Neural cell (in vitro differentiated cells): ENCODE data around the gene SLC16A4. TPM values are rescaled to one million over a fixed set of nuclear protein-coding genes. Genes with fewer than 3 reads are reported as not detected.

Source experiments
- H2AFZ ChIP-seq: fragments of 200-600, 300-800 bp; sonication (generic), shearing (Covaris generic); 2 replicates; pipeline ENCODE4 v1.6.0; 2014; ENCODE audit warnings: low read depth, mild to moderate bottlenecking, antibody characterized with exemption, low read length, moderate library complexity
- H3F3A ChIP-seq: fragments of 200-600 bp; shearing (Covaris generic); 2 replicates; pipeline ENCODE4 v1.6.1; 2016; ENCODE audit warnings: mild to moderate bottlenecking, moderate library complexity, mixed read lengths, antibody characterized with exemption, low read length; ENCODE audit not compliant: insufficient read depth, poor library complexity, severe bottlenecking
- H3K27ac ChIP-seq: fragments of 200-600, 300-800 bp; sonication (generic), shearing (Covaris generic); 2 replicates; pipeline ENCODE4 v1.5.1; 2014; ENCODE audit warnings: mild to moderate bottlenecking, low read length, moderate library complexity
- H3K27me3 ChIP-seq: fragments of 300-800, 200-600 bp; sonication (generic), shearing (Covaris generic); 2 replicates; pipeline ENCODE4 v1.6.0; 2014; ENCODE audit warnings: mild to moderate bottlenecking, low read depth, low read length, moderate library complexity; ENCODE audit not compliant: insufficient read depth
- H3K36me3 ChIP-seq: fragments of 300-800, 200-600 bp; sonication (generic), shearing (Covaris generic); 2 replicates; pipeline ENCODE4 v1.5.1; 2014; ENCODE audit warnings: mild to moderate bottlenecking, antibody characterized with exemption, low read length, moderate library complexity; ENCODE audit not compliant: insufficient read depth
- H3K4me2 ChIP-seq: fragments of 300-800, 200-600 bp; sonication (generic), shearing (Covaris generic); 2 replicates; pipeline ENCODE4 v1.6.0; 2014; ENCODE audit warnings: mild to moderate bottlenecking, low read length
- H3K4me3 ChIP-seq: fragments of 300-800, 200-600 bp; sonication (generic), shearing (Covaris generic); 2 replicates; pipeline ENCODE4 v1.5.1; 2014; ENCODE audit warnings: mild to moderate bottlenecking, low read length, moderate library complexity
- H3K79me2 ChIP-seq: fragments of 200-600 bp; shearing (Covaris generic); replicated peaks from 2 replicates; pipeline ENCODE4 v1.6.0; 2014; ENCODE audit warnings: mild to moderate bottlenecking, low read length, moderate library complexity; ENCODE audit not compliant: insufficient read depth
- H3K9ac ChIP-seq: fragments of 300-800, 200-600 bp; sonication (generic), shearing (Covaris generic); 2 replicates; pipeline ENCODE4 v1.6.1; 2016; ENCODE audit warnings: mild to moderate bottlenecking, low read length, mixed read lengths
- H3K9me2 ChIP-seq: fragments of 200-600 bp; shearing (Covaris generic); 2 replicates; pipeline ENCODE4 v1.6.1; 2016; ENCODE audit warnings: mild to moderate bottlenecking, low read length, mixed read lengths; ENCODE audit not compliant: insufficient read depth
- H3K9me3 ChIP-seq: fragments of 200-600, 300-800 bp; sonication (generic), shearing (Covaris generic); 2 replicates; pipeline ENCODE4 v1.6.1; 2016; ENCODE audit warnings: mild to moderate bottlenecking, mixed run types, low read length, moderate library complexity, mixed read lengths
- H4K20me1 ChIP-seq: fragments of 200-600 bp; shearing (Covaris generic); 2 replicates; pipeline ENCODE4 v1.6.1; 2016; ENCODE audit warnings: mild to moderate bottlenecking, mixed run types; ENCODE audit not compliant: insufficient read depth
- EP300 ChIP-seq: fragments of 450-650 bp; conservative IDR thresholded peaks from 2 replicates; pipeline ENCODE4 v1.6.1; 2014; ENCODE audit warnings: antibody characterized with exemption, mild to moderate bottlenecking, moderate library complexity; ENCODE audit not compliant: poor library complexity, severe bottlenecking
- EZH2 ChIP-seq: fragments of 200-600, 300-800 bp; shearing (Covaris generic), sonication (generic); IDR thresholded peaks from 2 replicates; pipeline ENCODE4 v1.6.1; 2014; ENCODE audit warnings: antibody characterized with exemption, low read length, borderline replicate concordance, mild to moderate bottlenecking; ENCODE audit not compliant: insufficient read depth, poor library complexity, severe bottlenecking
- MXI1 ChIP-seq: fragments of 450-650 bp; conservative IDR thresholded peaks from 2 replicates; pipeline ENCODE4 v1.6.1; 2014; ENCODE audit warnings: antibody characterized with exemption, mild to moderate bottlenecking; ENCODE audit not compliant: poor library complexity, severe bottlenecking
- POLR2AphosphoS5 ChIP-seq: IDR thresholded peaks from 2 replicates; pipeline ENCODE4 v1.6.1; 2012
- RAD21 ChIP-seq: fragments of 450-650 bp; conservative IDR thresholded peaks from 2 replicates; pipeline ENCODE4 v1.6.1; 2014; ENCODE audit warnings: antibody characterized with exemption, mild to moderate bottlenecking, moderate library complexity
- SMC3 ChIP-seq: fragments of 450-650 bp; conservative IDR thresholded peaks from 2 replicates; pipeline ENCODE4 v1.6.1; 2014; ENCODE audit warnings: antibody characterized with exemption, mild to moderate bottlenecking, moderate library complexity; ENCODE audit not compliant: poor library complexity
- TAF1 ChIP-seq: IDR thresholded peaks from 2 replicates; pipeline ENCODE4 v1.6.1; 2012; ENCODE audit warnings: low read depth
- polyA plus RNA-seq: library from polyadenylated mRNA; depleted of rRNA; stranded (reverse); fragments of >200 nt; gene quantifications from 2 replicates; pipeline ENCODE4 v1.2.3, GENCODE V29; 2014
- TF ChIP-seq, protein P1 (sequence below): fragments of 450-650 bp; IDR thresholded peaks from 2 replicates; pipeline ENCODE4 v1.5.1; 2014; ENCODE audit warnings: antibody characterized with exemption, mild to moderate bottlenecking, moderate library complexity; ENCODE audit not compliant: poor library complexity, severe bottlenecking
- TF ChIP-seq, protein P2 (sequence below): IDR thresholded peaks from 2 replicates; pipeline ENCODE4 v1.6.1; 2012; ENCODE audit warnings: borderline replicate concordance

Gene SLC16A4
- polyA plus RNA-seq, 1 donor from 2014 or later = 1.2 TPM

DNA sequence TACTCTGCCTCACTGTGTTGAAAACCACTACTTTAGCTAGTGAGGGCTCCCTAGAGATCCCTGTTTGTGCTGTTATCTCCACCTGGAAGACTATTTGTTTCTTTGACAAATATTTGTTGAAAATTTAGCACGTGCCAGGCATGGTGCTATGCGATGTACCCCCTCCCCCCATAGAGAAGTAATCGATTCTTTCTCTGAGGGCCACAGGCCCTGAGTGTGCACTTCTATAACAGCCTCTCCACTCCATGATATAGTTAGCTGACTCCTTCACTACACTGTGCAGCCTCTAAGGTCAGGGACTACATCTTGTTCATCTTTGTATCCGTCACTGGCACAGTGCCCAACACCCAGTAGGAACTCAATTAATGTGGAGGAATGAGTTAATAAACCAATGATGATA, 69.0 kb downstream of the SLC16A4 start:
- no peaks in the 10 kb centered on the region for H4K20me1 ChIP-seq
- no peak overlapping the region for H3K9ac ChIP-seq
- H3K9me2 ChIP-seq = no peaks in the 10 kb centered on the region
- no peaks in the 10 kb centered on the region for H3K9me3 ChIP-seq
- no peaks in the 10 kb centered on the region for H3F3A ChIP-seq
- H3K36me3 ChIP-seq = no peaks in the 10 kb centered on the region
- H3K4me3 ChIP-seq = no peak overlapping the region
- TF ChIP-seq TAF1 = no peak
- TF ChIP-seq MXI1 = no peak
- TF ChIP-seq, protein P1, sequence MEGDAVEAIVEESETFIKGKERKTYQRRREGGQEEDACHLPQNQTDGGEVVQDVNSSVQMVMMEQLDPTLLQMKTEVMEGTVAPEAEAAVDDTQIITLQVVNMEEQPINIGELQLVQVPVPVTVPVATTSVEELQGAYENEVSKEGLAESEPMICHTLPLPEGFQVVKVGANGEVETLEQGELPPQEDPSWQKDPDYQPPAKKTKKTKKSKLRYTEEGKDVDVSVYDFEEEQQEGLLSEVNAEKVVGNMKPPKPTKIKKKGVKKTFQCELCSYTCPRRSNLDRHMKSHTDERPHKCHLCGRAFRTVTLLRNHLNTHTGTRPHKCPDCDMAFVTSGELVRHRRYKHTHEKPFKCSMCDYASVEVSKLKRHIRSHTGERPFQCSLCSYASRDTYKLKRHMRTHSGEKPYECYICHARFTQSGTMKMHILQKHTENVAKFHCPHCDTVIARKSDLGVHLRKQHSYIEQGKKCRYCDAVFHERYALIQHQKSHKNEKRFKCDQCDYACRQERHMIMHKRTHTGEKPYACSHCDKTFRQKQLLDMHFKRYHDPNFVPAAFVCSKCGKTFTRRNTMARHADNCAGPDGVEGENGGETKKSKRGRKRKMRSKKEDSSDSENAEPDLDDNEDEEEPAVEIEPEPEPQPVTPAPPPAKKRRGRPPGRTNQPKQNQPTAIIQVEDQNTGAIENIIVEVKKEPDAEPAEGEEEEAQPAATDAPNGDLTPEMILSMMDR = no peak
- no peak for TF ChIP-seq SMC3
- no peak for TF ChIP-seq EZH2
- TF ChIP-seq EP300 = no peak
- TF ChIP-seq, protein P2, sequence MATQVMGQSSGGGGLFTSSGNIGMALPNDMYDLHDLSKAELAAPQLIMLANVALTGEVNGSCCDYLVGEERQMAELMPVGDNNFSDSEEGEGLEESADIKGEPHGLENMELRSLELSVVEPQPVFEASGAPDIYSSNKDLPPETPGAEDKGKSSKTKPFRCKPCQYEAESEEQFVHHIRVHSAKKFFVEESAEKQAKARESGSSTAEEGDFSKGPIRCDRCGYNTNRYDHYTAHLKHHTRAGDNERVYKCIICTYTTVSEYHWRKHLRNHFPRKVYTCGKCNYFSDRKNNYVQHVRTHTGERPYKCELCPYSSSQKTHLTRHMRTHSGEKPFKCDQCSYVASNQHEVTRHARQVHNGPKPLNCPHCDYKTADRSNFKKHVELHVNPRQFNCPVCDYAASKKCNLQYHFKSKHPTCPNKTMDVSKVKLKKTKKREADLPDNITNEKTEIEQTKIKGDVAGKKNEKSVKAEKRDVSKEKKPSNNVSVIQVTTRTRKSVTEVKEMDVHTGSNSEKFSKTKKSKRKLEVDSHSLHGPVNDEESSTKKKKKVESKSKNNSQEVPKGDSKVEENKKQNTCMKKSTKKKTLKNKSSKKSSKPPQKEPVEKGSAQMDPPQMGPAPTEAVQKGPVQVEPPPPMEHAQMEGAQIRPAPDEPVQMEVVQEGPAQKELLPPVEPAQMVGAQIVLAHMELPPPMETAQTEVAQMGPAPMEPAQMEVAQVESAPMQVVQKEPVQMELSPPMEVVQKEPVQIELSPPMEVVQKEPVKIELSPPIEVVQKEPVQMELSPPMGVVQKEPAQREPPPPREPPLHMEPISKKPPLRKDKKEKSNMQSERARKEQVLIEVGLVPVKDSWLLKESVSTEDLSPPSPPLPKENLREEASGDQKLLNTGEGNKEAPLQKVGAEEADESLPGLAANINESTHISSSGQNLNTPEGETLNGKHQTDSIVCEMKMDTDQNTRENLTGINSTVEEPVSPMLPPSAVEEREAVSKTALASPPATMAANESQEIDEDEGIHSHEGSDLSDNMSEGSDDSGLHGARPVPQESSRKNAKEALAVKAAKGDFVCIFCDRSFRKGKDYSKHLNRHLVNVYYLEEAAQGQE = no peak
- no peak for TF ChIP-seq RAD21
- no peak for TF ChIP-seq POLR2AphosphoS5
- H3K27ac ChIP-seq = no peak overlapping the region
- no peaks in the 10 kb centered on the region for H3K27me3 ChIP-seq
- no peaks in the 10 kb centered on the region for H3K79me2 ChIP-seq
- H3K4me2 ChIP-seq = no peak overlapping the region
- no peak overlapping the region for H2AFZ ChIP-seq

DNA sequence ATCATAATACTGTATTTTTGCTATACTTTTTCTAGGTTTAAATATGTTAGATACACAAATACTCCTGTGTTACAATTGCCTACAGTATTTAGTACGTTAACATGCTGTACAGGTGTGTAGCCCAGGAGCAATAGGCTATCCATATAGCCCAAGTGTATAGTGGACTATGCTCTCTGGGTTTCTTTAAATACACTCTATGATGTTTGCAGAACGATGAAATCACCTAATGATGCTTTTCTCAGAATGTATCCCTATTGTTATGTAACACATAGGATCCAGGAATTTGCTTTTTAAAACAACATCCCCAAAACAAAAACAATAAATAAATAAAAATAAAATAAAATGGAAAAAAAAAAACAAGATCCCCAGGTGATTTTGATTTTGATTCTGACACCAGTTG, 69.8 kb downstream of the SLC16A4 start:
- Histone ChIP-seq H4K20me1 (no peaks in the 10 kb centered on the region), H2AFZ (no peak overlapping the region)
- no peak for TF ChIP-seq MXI1
- TF ChIP-seq TAF1 = no peak
- TF ChIP-seq SMC3 = no peak
- TF ChIP-seq, protein P2 = no peak
- TF ChIP-seq EP300 = no peak
- no peak for TF ChIP-seq POLR2AphosphoS5
- TF ChIP-seq, protein P1 = no peak
- TF ChIP-seq EZH2 = no peak
- TF ChIP-seq RAD21 = no peak

More for the DNA sequence above, 69.8 kb downstream of the SLC16A4 start:
- H3K9ac ChIP-seq = no peak overlapping the region
- no peaks in the 10 kb centered on the region for H3F3A ChIP-seq
- no peak overlapping the region for H3K4me3 ChIP-seq
- H3K27ac ChIP-seq = no peak overlapping the region
- no peaks in the 10 kb centered on the region for H3K36me3 ChIP-seq
- no peaks in the 10 kb centered on the region for H3K27me3 ChIP-seq
- no peaks in the 10 kb centered on the region for H3K9me3 ChIP-seq
- no peaks in the 10 kb centered on the region for H3K9me2 ChIP-seq
- H3K4me2 ChIP-seq = no peak overlapping the region
- no peaks in the 10 kb centered on the region for H3K79me2 ChIP-seq
